NCI-H774 (cell line): ENCODE results near the gene ABR.
"Not testable (repeated sequence)": the region's sequence is repeated elsewhere in the genome, so short reads cannot be mapped to it uniquely, and the experiment has no call there.

ENCODE experiments used
- DNase-seq: peaks from one replicate; lab custom pipeline; 2025; lab: John Stamatoyannopoulos, UW

The ABR gene

DNA sequence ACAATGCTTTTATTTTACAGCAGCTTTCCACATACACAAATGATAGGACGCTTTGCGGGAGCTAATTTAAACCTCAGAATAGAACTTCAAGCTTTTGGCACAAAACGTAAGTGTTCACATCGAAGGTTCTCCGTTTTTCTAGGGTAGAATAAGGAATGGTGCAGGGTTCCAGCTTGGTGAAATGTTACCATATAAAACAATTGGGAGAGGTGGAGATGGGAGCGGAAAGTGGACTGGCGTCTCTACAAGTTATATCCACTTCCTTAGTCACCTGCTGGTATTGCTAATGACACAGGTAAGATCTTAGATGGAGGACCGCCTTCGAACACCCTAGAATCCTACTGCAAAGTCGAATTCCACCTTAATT lies 198.5 kb downstream of the ABR start:
- no peak for DNase-seq

DNA sequence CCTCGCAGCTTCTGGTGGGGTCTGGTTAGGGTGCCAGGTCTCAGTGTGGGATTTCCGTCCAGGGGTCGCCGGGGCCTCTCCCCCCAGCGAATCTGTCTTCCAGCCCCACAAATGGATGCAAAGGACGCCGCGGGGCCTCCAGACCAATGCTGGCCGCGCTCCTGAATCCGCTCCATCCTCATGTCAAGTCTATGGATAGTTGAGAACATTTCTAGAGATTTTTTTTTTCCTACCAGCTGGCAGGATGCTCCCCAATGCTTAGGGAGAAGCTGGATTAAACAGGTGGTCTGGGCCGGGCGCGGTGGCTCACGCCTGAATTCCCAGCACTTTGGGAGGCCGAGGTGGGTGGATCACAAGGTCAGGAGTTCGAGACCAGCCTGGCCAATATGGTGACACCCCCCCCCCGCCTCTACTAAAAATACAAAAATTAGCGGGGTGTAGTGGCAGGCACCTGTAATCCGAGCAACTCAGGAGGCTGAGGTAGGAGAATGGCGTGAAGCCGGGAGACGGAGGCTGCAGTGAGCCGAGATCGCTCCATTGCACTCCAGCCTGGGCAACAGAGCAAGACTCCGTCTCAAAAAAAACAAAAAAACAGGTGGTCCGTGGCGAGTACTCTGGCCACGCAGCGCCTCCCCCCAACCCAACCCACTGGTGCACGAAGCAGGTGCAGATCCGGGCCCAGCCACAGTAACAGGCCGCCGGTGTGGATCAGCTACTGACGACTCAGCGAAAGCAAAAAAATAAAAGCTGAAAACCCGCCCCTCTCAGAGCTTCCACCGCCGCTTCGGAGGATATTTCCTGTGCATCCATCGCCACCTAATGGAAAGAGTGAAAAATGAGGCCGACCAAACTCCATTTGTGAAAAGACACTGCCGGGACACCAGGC lies 199.1 kb downstream of the ABR start:
- DNase-seq: peak; percentile 59

DNA sequence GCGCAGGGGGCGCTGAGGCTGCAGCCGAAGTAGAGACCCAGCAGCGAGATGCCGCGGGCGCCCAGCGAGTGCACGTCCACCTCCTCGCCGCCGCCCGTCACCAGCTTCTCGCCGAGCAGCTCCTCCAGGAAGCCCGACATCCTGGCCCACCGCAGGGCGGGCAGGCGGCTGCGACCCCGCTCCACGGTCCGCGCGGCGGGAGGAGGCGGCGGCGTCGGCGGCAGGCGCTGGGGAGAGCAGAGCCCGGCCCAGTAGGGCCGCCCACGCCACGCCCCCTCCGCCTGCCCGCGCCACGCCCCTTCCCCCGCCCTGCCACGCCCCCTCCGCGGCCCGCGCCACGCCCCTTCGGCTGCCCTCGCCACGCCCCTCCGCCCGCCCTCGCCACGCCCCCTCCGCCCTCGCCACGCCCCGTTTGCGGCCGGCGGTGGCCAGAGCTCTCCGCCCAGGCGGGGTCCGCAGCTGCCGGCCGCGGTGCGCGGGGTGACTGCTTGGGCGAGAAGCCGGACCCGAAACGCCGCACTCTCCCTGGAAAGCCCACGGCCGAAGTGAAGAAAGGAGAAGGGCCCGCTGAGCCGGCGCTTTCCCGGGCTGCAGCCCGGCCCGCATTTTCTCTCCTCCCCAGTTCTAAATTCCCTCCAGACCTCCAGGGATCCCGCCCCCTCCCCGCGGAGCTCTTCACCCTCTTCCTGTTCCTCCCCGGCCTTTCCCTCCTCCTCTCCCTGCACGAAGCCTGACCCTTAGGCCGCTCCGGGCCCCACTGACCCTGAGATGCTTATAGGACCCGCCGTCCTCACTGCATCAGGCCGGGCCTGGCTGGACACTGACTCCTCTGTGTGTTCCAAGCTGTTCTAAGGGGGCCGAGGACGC lies 200.0 kb downstream of the ABR start, which contains the start of gene NXN:
NXN (minus strand) TSS at position 238 of the 867 bp plus-strand sequence.
- peak; percentile 53 for DNase-seq

DNA sequence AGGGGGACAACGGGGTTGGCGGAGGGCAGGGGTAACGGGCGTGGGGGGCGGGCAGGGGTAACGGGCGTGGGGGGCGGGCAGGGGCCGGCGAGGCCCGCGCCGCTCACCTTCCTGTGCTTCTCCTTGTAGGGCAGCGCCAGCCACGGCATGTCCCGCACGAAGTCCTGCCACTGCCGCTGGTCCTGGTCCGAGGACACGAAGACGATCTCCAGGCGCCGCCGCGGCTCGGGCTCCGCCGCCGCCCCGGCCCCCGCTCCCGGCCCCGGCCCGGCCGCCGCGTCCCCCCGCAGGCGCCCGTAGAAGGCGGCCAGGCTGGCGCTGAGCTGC lies 200.6 kb downstream of the ABR start:
- DNase-seq: no peak

DNA sequence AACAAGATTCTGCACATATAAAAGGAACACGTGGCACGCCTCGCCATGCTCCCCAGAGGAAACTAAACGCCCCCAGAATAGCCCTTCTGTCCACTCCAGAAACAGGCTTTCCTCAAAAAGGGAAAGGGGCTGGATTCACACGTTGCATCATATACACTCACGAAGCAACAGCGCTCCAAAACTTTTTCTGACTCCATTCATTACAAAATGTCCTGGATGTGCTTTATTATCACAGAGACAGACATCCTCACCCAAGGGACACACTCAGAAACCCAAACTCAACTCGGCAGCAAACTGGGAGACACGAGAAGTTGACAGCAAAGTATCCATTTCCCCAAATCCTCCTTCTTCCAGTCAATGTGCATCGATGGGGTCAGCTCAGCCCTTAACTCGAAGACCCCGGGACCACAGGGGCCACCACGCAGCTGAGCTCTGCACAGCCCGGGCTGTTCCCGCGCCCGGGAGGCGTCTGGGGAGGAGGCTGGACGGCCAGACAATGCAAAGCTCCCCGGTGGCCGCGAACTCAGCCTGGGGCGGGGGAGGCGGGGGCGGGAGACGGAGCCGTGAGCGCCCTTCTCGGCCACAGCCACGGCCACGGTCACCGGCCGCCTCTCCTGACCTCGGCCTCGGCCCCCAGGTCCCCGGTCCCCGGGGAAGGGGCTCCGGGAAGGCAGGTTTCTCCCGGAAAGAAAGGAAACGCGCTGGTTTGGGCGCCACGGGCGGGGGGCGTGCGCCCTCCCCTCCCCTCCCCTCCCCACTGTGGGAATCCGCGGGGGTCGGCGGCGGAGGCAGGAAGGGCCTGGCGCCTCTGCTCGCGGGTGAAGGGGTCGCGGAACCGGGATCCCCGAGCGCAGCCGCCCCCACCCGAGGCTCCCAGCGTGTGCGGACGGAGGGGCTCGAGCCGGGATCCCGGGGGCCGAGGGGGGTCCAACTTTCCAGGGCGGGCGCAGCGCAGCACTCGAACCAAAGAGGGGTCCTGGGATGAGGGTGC lies 201.4 kb downstream of the ABR start:
- no peak for DNase-seq

DNA sequence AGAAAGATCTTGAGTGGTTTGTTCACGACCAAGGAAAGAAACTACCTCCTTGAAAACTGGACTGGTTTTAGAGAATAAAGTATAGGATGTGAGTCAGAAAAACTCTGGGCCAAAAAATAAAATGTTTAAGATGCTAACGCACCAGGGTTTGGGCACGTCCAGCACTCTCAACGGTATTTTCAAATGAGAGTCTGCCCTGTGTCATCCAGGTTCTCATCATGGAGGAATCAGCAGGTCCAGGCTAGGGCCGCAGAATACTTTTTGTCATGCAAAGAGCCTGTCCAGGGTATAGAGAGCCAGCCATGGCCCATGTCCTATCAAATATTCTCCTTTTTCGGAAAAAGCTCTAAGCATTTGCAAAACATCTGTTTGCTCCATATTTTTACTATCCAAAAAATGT lies 202.6 kb downstream of the ABR start:
- no peak for DNase-seq

DNA sequence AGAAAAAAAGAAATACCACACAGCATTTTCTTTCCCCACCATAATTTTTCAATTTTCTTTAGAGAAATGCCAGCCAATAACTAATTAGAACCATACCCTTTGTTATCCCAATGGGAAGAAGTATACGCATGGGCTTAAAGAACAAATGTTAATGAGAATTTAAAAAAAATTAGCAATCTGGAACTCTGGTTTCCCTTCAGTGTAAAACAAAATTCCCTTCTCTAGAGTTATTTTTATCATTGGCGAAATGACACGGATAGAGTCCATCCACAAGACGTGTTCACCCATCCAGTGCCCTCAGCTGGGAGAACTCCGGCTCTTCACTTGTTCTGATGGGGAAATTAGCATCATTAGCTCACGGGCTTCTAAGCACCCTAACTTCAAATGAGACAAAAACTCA lies 203.5 kb downstream of the ABR start:
- no peak for DNase-seq

DNA sequence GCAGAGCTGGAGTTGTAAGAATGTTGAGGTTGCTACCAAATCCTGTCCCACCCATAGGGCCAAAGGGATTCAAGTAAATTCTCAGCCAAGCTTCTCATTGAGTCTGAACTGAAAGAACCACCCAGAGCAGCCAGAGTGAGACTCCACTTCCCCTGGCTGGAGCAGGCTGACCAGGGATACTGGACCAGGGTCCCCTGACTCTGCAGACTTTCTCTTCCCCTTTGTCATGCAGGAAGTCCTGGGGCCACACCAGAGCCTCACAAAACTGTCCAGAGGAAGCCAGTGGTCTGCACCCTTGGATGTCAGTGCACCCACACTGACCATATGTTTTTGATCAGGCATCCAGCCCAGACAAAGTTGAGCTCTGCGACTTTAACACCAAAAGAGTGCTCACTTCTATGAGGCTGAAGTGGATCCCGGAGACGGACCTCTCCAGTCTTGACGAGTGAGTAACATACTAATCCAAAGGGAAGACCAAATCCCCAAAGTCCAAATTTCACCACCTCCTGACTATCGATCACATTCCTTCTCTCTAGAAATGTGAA lies 204.3 kb downstream of the ABR start:
- DNase-seq: no peak

DNA sequence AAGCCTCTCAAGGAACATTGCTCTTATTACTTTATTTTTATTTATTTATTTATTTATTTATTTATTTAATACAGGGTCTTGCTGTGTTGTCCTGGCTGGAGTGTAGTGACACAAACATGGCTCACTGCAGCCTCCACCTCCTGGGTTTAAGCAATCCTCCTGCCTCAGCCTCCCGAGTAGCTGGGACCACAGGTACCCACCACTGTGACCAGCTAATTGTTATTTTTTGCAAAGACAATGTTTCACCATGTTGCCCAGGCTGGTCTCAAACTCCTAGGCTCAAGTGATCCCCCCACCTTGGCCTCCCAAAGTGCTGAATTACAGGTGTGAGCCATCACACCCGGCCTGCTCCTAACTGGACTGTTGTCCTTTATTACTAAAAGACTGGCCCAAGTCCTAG lies 205.0 kb downstream of the ABR start:
- DNase-seq: not testable (repeated sequence)

DNA sequence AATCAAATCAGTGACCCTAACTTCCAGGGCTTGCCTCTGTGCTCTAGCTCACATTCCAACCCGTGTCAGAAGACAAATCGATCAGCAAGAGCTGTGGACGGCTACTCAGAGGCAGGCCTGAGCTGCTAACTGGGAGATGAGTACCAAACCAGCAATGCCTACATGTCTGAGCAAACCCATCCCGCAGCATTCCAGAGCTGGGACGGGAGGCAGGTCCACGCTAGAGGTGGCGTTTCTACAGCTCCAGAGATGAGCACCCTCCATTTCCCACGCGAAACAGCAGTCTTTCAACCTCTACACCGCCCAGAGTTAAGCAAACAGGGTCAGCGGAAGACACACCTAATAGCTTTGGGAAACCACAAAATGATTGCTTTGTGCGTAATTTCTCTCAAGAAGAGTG lies 206.7 kb downstream of the ABR start:
- DNase-seq: no peak

DNA sequence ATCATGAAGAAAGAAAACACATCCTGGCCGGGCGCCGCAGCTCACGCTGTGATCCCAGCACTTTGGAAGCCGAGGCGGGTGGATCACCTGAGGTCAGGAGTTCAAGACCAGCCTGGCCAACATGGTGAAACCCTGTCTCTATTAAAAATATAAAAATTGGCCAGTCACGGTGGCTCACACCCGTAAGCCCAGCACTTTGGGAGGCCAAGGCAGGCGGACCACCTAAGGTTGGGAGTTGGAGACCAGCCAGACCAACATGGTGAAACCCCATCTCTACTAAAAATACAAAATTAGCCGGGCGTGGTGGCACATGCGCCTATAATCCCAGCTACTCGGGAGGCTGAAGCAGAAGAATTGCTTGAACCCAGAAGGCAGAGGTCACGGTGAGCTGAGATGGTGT lies 207.9 kb downstream of the ABR start:
- not testable (repeated sequence) for DNase-seq

DNA sequence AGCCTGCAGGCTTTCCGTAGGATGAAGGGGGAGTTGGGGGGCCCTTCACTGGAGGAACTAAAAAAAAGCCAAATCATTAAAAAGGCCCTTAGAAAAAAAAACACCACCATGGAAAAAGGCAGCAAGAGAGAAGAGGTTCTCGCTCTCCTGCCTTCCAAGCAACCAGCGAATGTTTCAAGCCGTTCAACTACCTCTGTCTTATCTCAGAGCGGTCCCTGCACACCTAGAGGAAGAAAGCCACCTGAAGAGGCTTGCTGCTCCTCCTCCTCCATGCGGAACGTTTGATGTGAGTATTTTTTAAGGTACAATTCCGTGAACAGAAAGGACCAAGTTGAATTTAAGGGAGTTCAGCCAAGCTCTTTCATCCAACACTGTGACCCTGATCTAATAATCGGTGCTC lies 209.4 kb downstream of the ABR start:
- no peak for DNase-seq

DNA sequence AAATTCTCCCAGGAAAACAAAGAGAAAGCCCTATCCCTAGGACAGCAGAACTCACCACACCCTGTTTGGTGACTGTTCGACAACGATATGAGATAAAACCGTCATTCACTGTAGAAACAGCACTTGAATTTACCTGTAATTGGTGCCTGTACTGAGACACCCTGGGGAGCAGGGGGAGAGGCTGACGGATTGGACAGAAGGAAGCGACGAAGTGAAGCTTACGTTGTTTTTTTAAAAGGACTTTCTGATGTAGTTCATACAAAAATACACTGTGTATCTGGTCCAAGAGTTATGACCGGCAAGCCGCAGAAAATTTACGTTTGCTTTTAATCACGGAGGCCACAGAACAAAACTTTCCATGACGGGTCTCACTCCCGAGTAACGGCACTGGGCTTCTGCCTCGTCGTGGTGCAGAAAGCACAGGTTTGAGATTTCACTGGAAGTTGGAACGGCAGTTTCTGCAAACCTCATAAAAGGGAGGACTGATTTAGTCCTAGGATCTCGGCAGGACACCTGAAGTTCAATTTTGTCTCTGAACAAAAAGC lies 209.9 kb downstream of the ABR start:
- DNase-seq: no peak

DNA sequence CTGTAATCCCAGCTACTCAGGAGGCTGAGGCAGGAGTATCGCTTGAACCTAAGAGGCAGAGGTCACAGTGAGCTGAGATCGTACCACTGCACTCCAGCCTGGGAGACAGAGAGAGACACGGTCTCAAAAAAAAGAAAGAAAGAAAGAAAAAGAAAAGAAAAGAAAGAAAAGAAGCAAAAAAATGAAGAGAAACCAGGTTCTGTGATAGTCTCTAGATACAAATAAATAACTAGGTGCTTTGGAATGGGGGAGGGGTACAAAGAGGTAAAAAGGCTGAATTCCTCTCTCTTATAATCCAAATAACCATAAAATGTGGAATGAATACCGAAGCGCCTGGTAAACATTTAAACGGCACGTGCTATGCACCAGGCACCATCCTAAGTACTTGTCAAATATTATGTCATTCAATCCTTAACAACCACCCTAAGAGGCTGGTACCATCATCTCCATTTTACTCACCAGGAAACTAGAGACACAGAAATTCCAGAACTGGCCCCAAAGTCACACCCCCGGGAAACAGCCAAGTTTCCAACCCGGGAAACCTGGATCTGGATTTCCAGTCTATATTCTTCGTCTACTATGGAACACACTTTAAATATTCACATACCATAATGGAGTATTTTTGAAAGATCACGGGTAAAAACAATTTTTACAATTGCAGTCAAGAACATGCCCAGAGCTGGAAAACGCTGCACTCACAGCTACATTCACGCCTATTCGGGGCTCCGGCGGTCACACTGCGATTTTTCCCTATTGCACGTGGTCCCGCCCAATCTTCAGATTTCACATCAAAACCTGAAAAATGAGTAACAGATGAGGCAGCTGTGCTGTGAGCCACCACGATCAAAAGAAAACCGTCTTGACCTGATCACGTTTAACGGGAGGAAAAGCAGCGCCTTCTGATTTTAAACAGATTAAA lies 210.7 kb downstream of the ABR start:
- no peak for DNase-seq

DNA sequence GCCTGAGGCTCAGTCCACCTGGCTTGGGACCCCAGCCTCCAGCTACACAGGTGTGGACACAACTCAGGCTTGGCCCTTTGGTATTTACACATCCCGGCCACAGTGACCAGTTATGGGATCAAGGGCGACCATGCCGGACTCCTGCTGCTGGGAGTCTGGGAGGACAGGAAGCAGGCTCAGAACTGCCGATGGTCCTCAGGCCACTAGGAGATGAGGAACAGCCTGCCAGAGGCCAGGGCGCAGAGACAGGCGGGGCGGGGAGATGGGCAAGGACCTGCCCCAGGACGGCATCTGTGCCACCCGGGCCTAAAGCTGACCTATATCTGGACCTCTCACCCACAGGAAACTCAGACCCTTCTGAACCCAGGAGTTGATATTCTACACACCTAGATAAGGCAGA lies 212.7 kb downstream of the ABR start:
- DNase-seq: no peak

DNA sequence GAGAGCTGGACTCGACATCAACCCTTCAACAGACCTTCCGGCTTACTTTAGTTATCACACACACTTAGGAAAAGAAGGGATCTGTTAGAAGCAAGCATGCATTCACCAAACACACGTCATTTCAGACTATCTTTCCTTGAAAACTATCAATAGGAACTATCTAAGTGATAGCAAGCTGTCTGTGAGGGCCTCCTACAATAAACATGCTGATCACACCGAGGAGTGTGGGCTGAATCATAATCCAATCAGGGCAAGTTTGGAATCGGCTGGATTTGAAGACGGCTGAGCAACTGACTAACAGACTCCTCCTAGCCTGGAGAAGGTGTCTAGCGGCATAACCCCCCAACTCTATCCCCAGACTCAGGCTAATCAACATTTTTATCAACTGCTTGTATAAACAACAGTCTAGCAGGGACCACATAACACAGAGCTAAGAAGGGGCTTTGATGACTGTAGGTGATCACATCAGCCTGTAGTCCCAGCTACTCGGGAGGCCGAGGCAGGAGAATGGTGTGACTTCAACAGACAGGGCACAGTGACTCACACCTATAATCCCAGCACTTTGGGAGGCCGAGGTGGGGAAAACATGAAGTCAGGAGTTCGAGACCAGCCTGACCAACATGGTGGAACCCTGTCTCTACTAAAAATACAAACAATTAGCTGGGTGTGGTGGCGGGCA lies 214.3 kb downstream of the ABR start:
- DNase-seq: no peak

DNA sequence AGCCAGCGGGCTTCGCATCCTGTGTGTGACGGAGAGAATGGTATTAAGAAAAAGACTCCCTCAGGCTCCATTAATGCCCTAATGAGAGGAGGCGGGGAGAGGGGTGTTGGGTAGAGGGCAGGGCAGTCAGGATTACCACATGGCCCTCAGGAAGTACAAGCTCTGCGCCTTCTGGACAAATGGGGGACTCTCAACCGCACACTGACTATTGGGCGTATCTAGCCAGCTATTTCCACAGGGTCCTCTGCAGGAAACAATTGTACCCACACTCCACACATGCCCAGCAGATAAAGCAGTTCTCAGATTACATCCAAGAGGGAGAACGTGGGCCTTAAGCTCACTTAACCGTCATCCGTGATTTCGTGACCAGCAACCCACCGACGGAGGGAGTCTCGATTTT lies 214.9 kb downstream of the ABR start:
- no peak for DNase-seq

DNA sequence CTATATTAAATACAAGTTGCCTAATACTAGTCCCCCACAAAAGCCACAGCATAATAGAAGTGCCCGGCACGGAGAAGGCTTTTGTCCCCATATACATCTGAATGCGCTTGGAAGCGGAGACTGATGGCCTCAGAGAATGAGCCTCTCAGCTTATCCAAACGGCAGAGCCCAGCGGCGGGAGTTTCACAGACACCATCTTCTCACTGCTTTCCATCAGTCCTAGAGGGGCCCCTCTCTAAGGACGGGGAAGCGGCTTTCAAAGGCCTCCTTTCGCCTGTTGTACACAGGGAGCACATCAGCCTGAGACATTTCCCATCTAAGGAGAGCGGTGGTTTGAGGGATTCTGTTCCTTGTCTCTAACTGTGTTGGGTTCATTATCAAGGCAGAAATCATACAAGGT lies 217.1 kb downstream of the ABR start:
- no peak for DNase-seq

DNA sequence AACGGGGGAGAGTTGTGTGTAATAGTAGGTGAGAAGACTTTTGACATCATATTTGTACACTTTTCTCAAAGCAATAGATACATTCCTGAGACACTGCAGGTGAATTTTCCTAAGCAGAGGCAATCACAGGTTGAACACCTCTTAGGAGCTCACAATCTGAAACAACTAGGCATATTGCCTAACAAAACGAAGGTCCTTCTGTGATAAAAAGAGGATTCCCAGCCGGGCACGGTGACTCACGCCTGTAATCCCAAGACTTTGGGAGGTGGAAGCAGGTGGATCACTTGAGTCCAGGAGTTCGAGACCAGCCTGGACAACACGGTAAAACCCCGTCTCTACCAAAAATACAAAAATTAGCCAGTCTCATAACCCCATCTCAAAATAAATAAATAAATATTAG lies 217.6 kb downstream of the ABR start:
- no peak for DNase-seq
